Endothelial cell of umbilical vein (primary cell): ENCODE measurements around the gene CNPPD1. TPM values are rescaled to one million over a fixed set of nuclear protein-coding genes. Genes with fewer than 3 reads are reported as not detected.

Source experiments
- BruUV-seq: library from RNA; stranded (reverse); fragments of 400-500 nt; replicated peaks from 2 replicates; lab custom pipeline; 2021; lab: Mats Ljungman, UMichigan
- CTCF ChIA-PET: fragments of 300-600, 350-600 bp; sonication (Branson Sonifier 250); formaldehyde crosslinking; loops from one replicate; lab custom pipeline; 2021; ENCODE audit warnings: antibody characterized with exemption, inconsistent platforms; lab: Charles Lee
- POLR2A ChIA-PET: fragments of 300-600, 350-600 bp; sonication (Branson Sonifier 250); formaldehyde crosslinking; loops from one replicate; lab custom pipeline; 2021; ENCODE audit warnings: antibody characterized with exemption, inconsistent platforms; lab: Charles Lee
- DNase-seq: peaks from one replicate; pipeline ENCODE4 v3.0.0-alpha.2; 2011; ENCODE audit warnings: low read depth, low spot score
- FAIRE-seq: peaks from 2 replicates; lab custom pipeline; 2011; peaks lifted over from hg19 to GRCh38; lab: Jason Lieb, UNC
- H2AFZ ChIP-seq: 2 replicates; pipeline ENCODE4 v1.6.0; 2012; ENCODE audit warnings: low read depth, low read length, control low read depth, inconsistent platforms
- H3K27ac ChIP-seq: 2 replicates; pipeline ENCODE4 v1.5.1; 2011; ENCODE audit warnings: low read depth, mild to moderate bottlenecking, control low read depth, low read length, moderate library complexity; ENCODE audit not compliant: insufficient read depth
- H3K27me3 ChIP-seq, 2 experiments: 2 replicates each; pipeline versions ENCODE4 v1.6.0 to v1.6.1; 2011; ENCODE audit warnings: low read length in 2 of 2, mixed read lengths in 1 of 2; ENCODE audit not compliant: control insufficient read depth in 2 of 2, insufficient read depth in 2 of 2
- H3K36me3 ChIP-seq, 2 experiments: 2 replicates in 1 of 2; 3 replicates in 1 of 2; pipeline ENCODE4 v1.5.1; 2011; ENCODE audit warnings: low read length in 2 of 2, mild to moderate bottlenecking in 1 of 2, moderate library complexity in 1 of 2; ENCODE audit not compliant: control insufficient read depth in 2 of 2, insufficient read depth in 2 of 2; ENCODE audit errors: extremely low read depth in 1 of 2
- H3K4me1 ChIP-seq: 3 replicates; pipeline ENCODE4 v1.5.1; 2011; ENCODE audit warnings: mild to moderate bottlenecking, low read length; ENCODE audit not compliant: control insufficient read depth, insufficient read depth; ENCODE audit errors: extremely low read depth
- H3K4me2 ChIP-seq: 2 replicates; pipeline ENCODE4 v1.6.1; 2011; ENCODE audit warnings: low read length, control low read depth, mixed read lengths; ENCODE audit not compliant: insufficient read depth
- H3K4me3 ChIP-seq, 3 experiments: fragments of 200-600 bp in 1 of 3; sonication (generic), shearing (Covaris generic) in 1 of 3; replicated peaks in 1 of 3; 2 replicates each; pipeline ENCODE4 v1.5.1; 2011 to 2016; ENCODE audit warnings: control low read depth in 3 of 3, low read length in 3 of 3, mild to moderate bottlenecking in 2 of 3, inconsistent platforms in 1 of 3, low read depth in 1 of 3, moderate library complexity in 1 of 3; ENCODE audit not compliant: insufficient read depth in 1 of 3
- H3K79me2 ChIP-seq: 2 replicates; pipeline ENCODE4 v1.6.0; 2012; ENCODE audit warnings: low read length, inconsistent platforms; ENCODE audit not compliant: control insufficient read depth, insufficient read depth
- H3K9ac ChIP-seq: replicated peaks from 2 replicates; pipeline ENCODE3; 2011; ENCODE audit warnings: low read length, control low read depth; ENCODE audit not compliant: insufficient read depth; ENCODE audit errors: extremely low read depth
- H3K9me1 ChIP-seq: replicated peaks from 3 replicates; pipeline ENCODE4 v1.6.0; 2011; ENCODE audit warnings: mild to moderate bottlenecking, low read length; ENCODE audit not compliant: control insufficient read depth, insufficient read depth; ENCODE audit errors: extremely low read depth
- H3K9me3 ChIP-seq: replicated peaks from 2 replicates; pipeline ENCODE4 v1.5.1; 2012; ENCODE audit warnings: low read length, inconsistent platforms; ENCODE audit not compliant: control insufficient read depth, insufficient read depth
- H4K20me1 ChIP-seq: replicated peaks from 2 replicates; pipeline ENCODE3; 2011; ENCODE audit warnings: mild to moderate bottlenecking, low read length; ENCODE audit not compliant: control insufficient read depth, insufficient read depth; ENCODE audit errors: extremely low read depth
- EZH2 ChIP-seq: IDR thresholded peaks from 2 replicates; pipeline ENCODE4 v1.6.1; 2012; ENCODE audit warnings: borderline replicate concordance, low read depth, mild to moderate bottlenecking, moderate library complexity, low read length, inconsistent platforms; ENCODE audit not compliant: severe bottlenecking
- FOS ChIP-seq: IDR thresholded peaks from 2 replicates; pipeline ENCODE4 v1.6.1; 2011; ENCODE audit warnings: mild to moderate bottlenecking, low read length, moderate library complexity, borderline replicate concordance; ENCODE audit not compliant: insufficient read depth
- GATA2 ChIP-seq: IDR thresholded peaks from 2 replicates; pipeline ENCODE4 v1.7.0; 2011; ENCODE audit warnings: low read depth, mild to moderate bottlenecking, moderate library complexity, mixed read lengths, low read length; ENCODE audit not compliant: insufficient read length, insufficient read depth
- JUN ChIP-seq: IDR thresholded peaks from 2 replicates; pipeline ENCODE4 v1.6.1; 2011; ENCODE audit warnings: borderline replicate concordance, low read depth; ENCODE audit not compliant: insufficient read length, insufficient read depth
- MYC ChIP-seq: IDR thresholded peaks from one replicate; pipeline ENCODE4 v1.6.1; 2011; ENCODE audit warnings: mild to moderate bottlenecking, low read depth, low read length
- POLR2A ChIP-seq: IDR thresholded peaks from 2 replicates; pipeline ENCODE4 v1.6.1; 2012; ENCODE audit warnings: low read depth, mild to moderate bottlenecking, control low read depth, low read length
- POLR2AphosphoS5 ChIP-seq: IDR thresholded peaks from 2 replicates; pipeline ENCODE4 v1.6.1; 2012; ENCODE audit warnings: low read depth, mild to moderate bottlenecking, control low read depth, low read length, moderate library complexity; ENCODE audit not compliant: insufficient read depth
- dilution Hi-C: fragments of 300-500 bp; cut with MboI; formaldehyde crosslinking; loops from one replicate; pipeline ENCODE4 v1.15.0; 2019; ENCODE audit warnings: low sequenced_read_pairs; ENCODE audit not compliant: extremely low pct_ligation_motif_present
- intact Hi-C: fragments of 100-400 bp; cut with micrococcal nuclease; formaldehyde crosslinking; loops from one replicate; pipeline ENCODE4 v1.10.0; 2022
- polyA plus RNA-seq, 4 experiments: library from polyadenylated mRNA; depleted of rRNA in 3 of 4; stranded (reverse) in 3 of 4; unstranded in 1 of 4; fragments of >200 nt; gene quantifications; 2 replicates each; pipeline versions ENCODE4 v1.2.1 to v1.2.3, GENCODE V29; 2011 to 2012; ENCODE audit warnings: missing spikeins in 1 of 4
- total RNA-seq: library from RNA; stranded (reverse); gene quantifications from 2 replicates; pipeline ENCODE4 v1.2.3, GENCODE V29; 2021
- TF ChIP-seq, protein P1 (sequence below): IDR thresholded peaks from 2 replicates; pipeline ENCODE4 v1.6.1; 2011; ENCODE audit not compliant: insufficient read depth, insufficient read length
- TF ChIP-seq, protein P2 (sequence below), 2 donors: IDR thresholded peaks; 1 replicate in 1 of 2; 2 replicates in 1 of 2; pipeline ENCODE4 v1.5.1; 2011; ENCODE audit warnings: low read length in 2 of 2, mild to moderate bottlenecking in 2 of 2, moderate library complexity in 2 of 2, control low read depth in 1 of 2, inconsistent platforms in 1 of 2, low read depth in 1 of 2; ENCODE audit not compliant: insufficient read depth in 1 of 2; ENCODE audit errors: extremely low read depth in 1 of 2

Gene CNPPD1
- total and polyA plus RNA-seq, 2 donors (not counting 3 experiments of a cell fraction or from before 2014, with no cell fraction given): 44.0 to 55.7 TPM

DNA sequence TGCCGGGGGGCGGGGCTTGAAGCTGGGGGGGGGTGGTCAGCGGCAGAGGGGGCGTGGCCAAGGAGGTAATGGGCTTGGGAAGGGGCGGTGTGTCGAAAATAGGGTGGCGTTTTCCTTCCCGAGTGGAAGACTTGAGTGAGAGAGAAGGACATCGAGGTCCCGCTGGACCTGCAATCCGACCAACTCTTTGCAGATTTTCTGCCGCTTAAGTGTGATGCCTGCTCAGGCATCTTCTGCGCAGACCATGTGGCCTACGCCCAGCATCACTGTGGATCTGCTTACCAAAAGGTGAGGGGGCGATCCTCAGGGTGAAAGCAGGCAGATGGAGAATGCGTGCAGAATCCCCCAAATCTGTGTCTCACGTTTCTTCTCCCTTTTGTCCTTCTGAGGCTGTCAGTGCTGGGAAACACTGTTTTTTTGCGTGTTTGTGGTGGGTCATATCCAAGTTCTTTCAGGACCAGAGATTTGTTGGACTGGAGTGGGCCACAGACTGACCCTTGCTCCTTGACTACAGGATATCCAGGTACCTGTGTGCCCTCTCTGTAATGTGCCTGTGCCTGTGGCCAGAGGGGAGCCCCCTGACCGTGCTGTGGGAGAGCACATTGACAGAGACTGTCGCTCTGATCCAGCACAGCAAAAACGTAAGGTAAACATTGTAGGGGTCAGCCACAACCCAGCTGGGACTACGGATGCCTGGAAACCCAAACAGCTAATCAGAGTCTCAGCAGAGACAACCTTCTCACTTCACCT is 30.6 kb upstream of the CNPPD1 start:
- H4K20me1 ChIP-seq: no peaks in the 10 kb centered on the region
- H3K4me1 ChIP-seq: peaks cover 18% of the 10 kb centered on the region
- H3K27ac ChIP-seq: no peak overlapping the region
- TF ChIP-seq, protein P1, sequence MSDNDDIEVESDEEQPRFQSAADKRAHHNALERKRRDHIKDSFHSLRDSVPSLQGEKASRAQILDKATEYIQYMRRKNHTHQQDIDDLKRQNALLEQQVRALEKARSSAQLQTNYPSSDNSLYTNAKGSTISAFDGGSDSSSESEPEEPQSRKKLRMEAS: no peak
- TF ChIP-seq POLR2AphosphoS5: no peak
- TF ChIP-seq EZH2: no peak
- TF ChIP-seq MYC: no peak
- no peak for TF ChIP-seq JUN
- TF ChIP-seq, protein P2, sequence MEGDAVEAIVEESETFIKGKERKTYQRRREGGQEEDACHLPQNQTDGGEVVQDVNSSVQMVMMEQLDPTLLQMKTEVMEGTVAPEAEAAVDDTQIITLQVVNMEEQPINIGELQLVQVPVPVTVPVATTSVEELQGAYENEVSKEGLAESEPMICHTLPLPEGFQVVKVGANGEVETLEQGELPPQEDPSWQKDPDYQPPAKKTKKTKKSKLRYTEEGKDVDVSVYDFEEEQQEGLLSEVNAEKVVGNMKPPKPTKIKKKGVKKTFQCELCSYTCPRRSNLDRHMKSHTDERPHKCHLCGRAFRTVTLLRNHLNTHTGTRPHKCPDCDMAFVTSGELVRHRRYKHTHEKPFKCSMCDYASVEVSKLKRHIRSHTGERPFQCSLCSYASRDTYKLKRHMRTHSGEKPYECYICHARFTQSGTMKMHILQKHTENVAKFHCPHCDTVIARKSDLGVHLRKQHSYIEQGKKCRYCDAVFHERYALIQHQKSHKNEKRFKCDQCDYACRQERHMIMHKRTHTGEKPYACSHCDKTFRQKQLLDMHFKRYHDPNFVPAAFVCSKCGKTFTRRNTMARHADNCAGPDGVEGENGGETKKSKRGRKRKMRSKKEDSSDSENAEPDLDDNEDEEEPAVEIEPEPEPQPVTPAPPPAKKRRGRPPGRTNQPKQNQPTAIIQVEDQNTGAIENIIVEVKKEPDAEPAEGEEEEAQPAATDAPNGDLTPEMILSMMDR (IDR thresholded peaks at IDR 0.05; ENCODE audit: extremely low read depth in 1 of 2, insufficient read depth in 1 of 2, low read depth in 1 of 2, low read length in 2 of 2): no peak
- no peak for TF ChIP-seq GATA2
- no peak for TF ChIP-seq FOS
- no peak for TF ChIP-seq POLR2A
- TSS peak; percentile 45 for BruUV-seq
- no peaks in the 10 kb centered on the region for H3K27me3 ChIP-seq
- no peak for FAIRE-seq
- DNase-seq: no peak
- peak overlapping the region; percentile 13 for H2AFZ ChIP-seq
- peak overlapping the region; percentile 7 to 83 (median 49) for H3K4me3 ChIP-seq
- H3K36me3 ChIP-seq: peaks cover 0 to 7% of the 10 kb centered on the region in 2 experiments
- ChIA-PET POLR2A (interaction anchor here (0.6 kb wide), 1 partner anchor 10 kb away, joined by 4 read pairs; no protein-coding TSS in a partner anchor), CTCF (interaction anchor here (0.6 to 3.1 kb wide), 13 partner anchors 12 to 225 kb away, joined by 3 to 14 read pairs (median 6); partner anchors contain the start of genes ANKZF1, ATG9A, CNPPD1 and DNAJB2)
- no peaks in the 10 kb centered on the region for H3K9me3 ChIP-seq
- no peak overlapping the region for H3K9ac ChIP-seq
- intact Hi-C loops: loop anchor here (1.0 to 2.0 kb wide), 3 partner anchors 11 to 181 kb away; partner anchors contain the start of genes ABCB6, GLB1L and STK16
- H3K9me1 ChIP-seq: no peaks in the 10 kb centered on the region
- dilution Hi-C loops: no loop called here
- no peaks in the 10 kb centered on the region for H3K79me2 ChIP-seq
- H3K4me2 ChIP-seq: peak overlapping the region; percentile 71
